ENCODE results near the gene HLA-A. TPM values are rescaled to one million over a fixed set of nuclear protein-coding genes. Genes with fewer than 3 reads are reported as not detected.
A peak's percentile ranks its signal among the peaks of the same experiment; 100 is the strongest.
"Not testable (repeated sequence)": the region's sequence is repeated elsewhere in the genome, so short reads cannot be mapped to it uniquely, and the experiment has no call there.

HLA-A gene
- total RNA-seq, 1 donor from 2014 or later = 268 TPM

- intact Hi-C loops (cut with DNase I) = no loop called here
- DNase-seq (ENCODE audit: low spot score) = no peak
Observed at GRCh38 chr6:29954272-29954671, 11.9 kb downstream of the HLA-A start.

GRCh38 chr6:29955783-29956182 is 13.5 kb downstream of the HLA-A start:
- intact Hi-C loops (cut with DNase I) = no loop called here
- DNase-seq (ENCODE audit: low spot score) = no peak

- intact Hi-C loops (cut with DNase I) = no loop called here
- no peak for DNase-seq (ENCODE audit: low spot score)
Observed at GRCh38 chr6:29956518-29956917, 14.2 kb downstream of the HLA-A start.

- intact Hi-C loops (cut with DNase I) = no loop called here
- no peak for DNase-seq (ENCODE audit: low spot score)
Observed at GRCh38 chr6:29958046-29958445, 15.7 kb downstream of the HLA-A start.

GRCh38 chr6:29958921-29959320 is 16.6 kb downstream of the HLA-A start:
- DNase-seq (ENCODE audit: low spot score) = no peak
- intact Hi-C loops (cut with DNase I) = no loop called here

- intact Hi-C loops (cut with DNase I) = no loop called here
Observed at GRCh38 chr6:29959467-29959866, 17.1 kb downstream of the HLA-A start.

GRCh38 chr6:29961966-29962365 is 19.6 kb downstream of the HLA-A start:
- intact Hi-C loops (cut with DNase I) = no loop called here
- no peak for DNase-seq (ENCODE audit: low spot score)

More at GRCh38 chr6:29959467-29959866, 17.1 kb downstream of the HLA-A start:
- no peak for DNase-seq (ENCODE audit: low spot score)

- intact Hi-C loops (cut with DNase I) = not testable (repeated sequence)
Observed at GRCh38 chr6:29963697-29964096, 21.4 kb downstream of the HLA-A start.

GRCh38 chr6:29964518-29964886 is 22.2 kb downstream of the HLA-A start:
- intact Hi-C loops (cut with DNase I) = no loop called here

More at GRCh38 chr6:29963697-29964096, 21.4 kb downstream of the HLA-A start:
- DNase-seq (ENCODE audit: low spot score) = not testable (repeated sequence)

GRCh38 chr6:29964887-29965562 is 22.7 kb downstream of the HLA-A start:
- intact Hi-C loops (cut with DNase I) = no loop called here
- peak; percentile 93 for DNase-seq (ENCODE audit: low spot score)

More at GRCh38 chr6:29964518-29964886, 22.2 kb downstream of the HLA-A start:
- no peak for DNase-seq (ENCODE audit: low spot score)

- DNase-seq (ENCODE audit: low spot score) = no peak
- intact Hi-C loops (cut with DNase I) = no loop called here
Observed at GRCh38 chr6:29965563-29965872, 23.2 kb downstream of the HLA-A start.

GRCh38 chr6:29965873-29966601 is 23.7 kb downstream of the HLA-A start:
- DNase-seq (ENCODE audit: low spot score) = peak; percentile 96
- intact Hi-C loops (cut with DNase I) = no loop called here

GRCh38 chr6:29967379-29968010 is 25.2 kb downstream of the HLA-A start:
- DNase-seq (ENCODE audit: low spot score) = no peak
- intact Hi-C loops (cut with DNase I) = no loop called here

GRCh38 chr6:29968130-29968529 is 25.8 kb downstream of the HLA-A start:
- DNase-seq (ENCODE audit: low spot score) = no peak
- intact Hi-C loops (cut with DNase I) = no loop called here

GRCh38 chr6:29968905-29969304 is 26.6 kb downstream of the HLA-A start:
- intact Hi-C loops (cut with DNase I) = no loop called here
- DNase-seq (ENCODE audit: low spot score) = no peak

- DNase-seq (ENCODE audit: low spot score) = no peak
- intact Hi-C loops (cut with DNase I) = no loop called here
Observed at GRCh38 chr6:29970711-29971110, 28.4 kb downstream of the HLA-A start.

- intact Hi-C loops (cut with DNase I) = no loop called here
- no peak for DNase-seq (ENCODE audit: low spot score)
Observed at GRCh38 chr6:29974901-29975560, 32.7 kb downstream of the HLA-A start.

GRCh38 chr6:29975561-29975907 is 33.2 kb downstream of the HLA-A start:
- intact Hi-C loops (cut with DNase I) = no loop called here
- no peak for DNase-seq (ENCODE audit: low spot score)

GRCh38 chr6:29976253-29976587 is 33.9 kb downstream of the HLA-A start:
- intact Hi-C loops (cut with DNase I) = loop anchor here (2.0 kb wide), 1 partner anchor 33 kb away; the partner anchor contains the start of gene HLA-A
- no peak for DNase-seq (ENCODE audit: low spot score)
